Effector memory CD4-positive, alpha-beta T cell (primary cell): ENCODE data around the gene DNASE1L2.
A peak's percentile ranks its signal among the peaks of the same experiment; 100 is the strongest.
"Not testable (repeated sequence)": the region's sequence is repeated elsewhere in the genome, so short reads cannot be mapped to it uniquely, and the experiment has no call there.

Experiments used
- DNase-seq, 3 donors: peaks; one replicate each; pipeline ENCODE4 v3.0.0-alpha.2; 2020
- H3K27ac ChIP-seq: 2 replicates; pipeline ENCODE4 v1.7.0; 2013; ENCODE audit warnings: mild to moderate bottlenecking, low read length, moderate library complexity; ENCODE audit not compliant: insufficient read depth, poor library complexity, severe bottlenecking
- H3K27me3 ChIP-seq: replicated peaks from 2 replicates; pipeline ENCODE4 v1.7.0; 2013; ENCODE audit warnings: mild to moderate bottlenecking, low read length; ENCODE audit not compliant: insufficient read depth, control insufficient read depth, poor library complexity, severe bottlenecking
- H3K36me3 ChIP-seq: 2 replicates; pipeline ENCODE4 v1.7.0; 2013; ENCODE audit warnings: mild to moderate bottlenecking, low read length, moderate library complexity; ENCODE audit not compliant: control insufficient read depth, insufficient read depth
- H3K4me1 ChIP-seq: 2 replicates; pipeline ENCODE4 v1.7.0; 2013; ENCODE audit warnings: low read length, mild to moderate bottlenecking; ENCODE audit not compliant: control insufficient read depth, insufficient read depth, poor library complexity, severe bottlenecking
- H3K4me3 ChIP-seq: 2 replicates; pipeline ENCODE4 v1.7.0; 2013; ENCODE audit warnings: low read length, low read depth, mild to moderate bottlenecking; ENCODE audit not compliant: insufficient read depth, poor library complexity, severe bottlenecking
- H3K9me3 ChIP-seq: 2 replicates; pipeline ENCODE4 v1.7.0; 2013; ENCODE audit warnings: mild to moderate bottlenecking, low read length, moderate library complexity; ENCODE audit not compliant: control insufficient read depth

DNASE1L2 gene

DNA sequence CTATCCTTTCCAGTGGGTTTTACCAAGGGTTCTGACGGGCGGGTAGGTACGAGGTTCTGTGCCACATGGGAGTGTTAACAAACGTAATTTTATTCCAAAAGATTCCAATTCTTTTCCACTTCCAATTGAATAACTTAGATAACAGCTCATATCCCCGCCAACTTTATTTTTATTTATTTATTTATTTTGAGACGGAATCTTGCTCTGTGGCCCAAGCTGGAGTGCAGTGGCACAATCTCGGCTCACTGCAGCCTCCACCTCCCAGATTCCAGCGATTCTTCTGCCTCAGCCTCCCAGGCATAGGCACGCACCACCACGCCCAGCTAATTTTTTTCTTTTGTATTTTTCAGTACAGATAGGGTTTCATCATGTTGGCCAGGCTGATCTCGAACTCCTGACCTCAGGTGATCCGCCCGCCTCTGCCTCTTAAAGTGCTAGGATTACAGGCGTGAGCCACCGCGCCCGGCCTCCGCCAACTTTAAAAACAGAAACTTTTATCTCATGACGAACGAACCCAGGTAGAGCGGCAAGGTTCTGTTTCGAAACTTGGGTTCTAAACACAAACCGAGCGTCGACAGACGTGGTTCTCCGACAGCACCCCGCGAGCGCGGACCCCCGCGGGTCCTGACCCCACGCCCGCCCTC lies 14.5 kb downstream of the DNASE1L2 start:
- peaks cover 20% of the 10 kb centered on the region for H3K36me3 ChIP-seq
- peak; percentile 23 to 42 (median 34) for DNase-seq
- peak overlapping the region; percentile 61 for H3K27ac ChIP-seq
- no peaks in the 10 kb centered on the region for H3K27me3 ChIP-seq
- H3K9me3 ChIP-seq: no peaks in the 10 kb centered on the region
- H3K4me1 ChIP-seq: peaks cover 3% of the 10 kb centered on the region
- peak overlapping the region; percentile 50 for H3K4me3 ChIP-seq

DNA sequence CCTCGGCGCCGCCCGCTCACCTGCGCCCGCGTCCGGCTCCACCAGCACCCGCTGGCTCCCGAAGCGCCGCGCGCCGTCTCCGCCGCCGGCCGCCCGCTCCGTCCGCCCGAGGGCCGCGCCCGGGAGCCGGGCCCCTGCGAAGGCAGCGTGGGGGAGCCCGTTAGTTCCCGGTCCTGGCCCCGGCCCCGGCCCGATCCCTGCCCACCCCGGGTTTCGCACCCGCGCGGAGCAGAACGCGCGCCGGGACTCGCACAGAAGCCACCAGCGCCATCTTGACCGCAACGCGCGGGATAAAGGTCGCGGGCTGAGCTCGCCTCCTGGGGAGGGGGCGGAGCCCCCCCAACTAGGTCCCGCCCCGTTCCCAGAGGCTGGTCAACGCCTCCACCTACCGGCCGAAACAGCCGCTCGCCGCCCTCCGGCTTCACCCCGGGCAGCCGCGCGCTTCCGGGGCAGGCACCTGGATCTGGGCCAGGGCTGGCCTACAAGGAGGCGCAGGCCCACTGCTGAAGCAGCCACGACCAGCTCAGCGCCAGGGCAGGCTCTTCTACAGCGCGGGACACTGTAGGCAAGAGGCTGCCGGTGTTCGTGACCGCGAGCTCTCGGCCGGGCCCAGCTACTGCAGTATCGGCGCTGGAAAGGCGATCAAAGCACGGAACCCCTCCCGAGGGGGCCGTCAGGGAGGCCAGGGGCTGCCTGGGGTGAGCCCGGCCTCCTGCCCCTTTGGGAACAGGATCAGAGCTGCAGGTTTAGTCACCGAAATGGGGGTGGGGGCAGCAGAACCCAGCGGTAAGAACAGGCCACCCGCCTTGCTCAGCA lies 15.3 kb downstream of the DNASE1L2 start, which contains the start of gene ECI1:
Gene ECI1, minus strand, starts transcription at position 292 of the 816 bp plus-strand sequence. Its CDS starts 21 bp downstream, at position 271.
- Histone ChIP-seq H3K9me3 (no peaks in the 10 kb centered on the region), H3K4me1 (peaks cover 3% of the 10 kb centered on the region), H3K27ac (peak within 1 kb of the TSS; percentile 61), H3K27me3 (no peaks in the 10 kb centered on the region), H3K36me3 (peaks cover 20% of the 10 kb centered on the region), H3K4me3 (peak within 1 kb of the TSS; percentile 50)
- peak; percentile 64 to 79 (median 75) for DNase-seq

- H3K4me1 ChIP-seq: peaks cover 3% of the 10 kb centered on the region
- H3K27ac ChIP-seq: no peak overlapping the region
- no peak for DNase-seq
- no peaks in the 10 kb centered on the region for H3K9me3 ChIP-seq
- no peak overlapping the region for H3K4me3 ChIP-seq
- H3K36me3 ChIP-seq: peaks cover 30% of the 10 kb centered on the region
- no peaks in the 10 kb centered on the region for H3K27me3 ChIP-seq
Measured at GRCh38 chr16:2252806-2253148, 16.5 kb downstream of the DNASE1L2 start.

- Histone ChIP-seq H3K4me3 (no peak overlapping the region), H3K36me3 (peaks cover 35% of the 10 kb centered on the region), H3K4me1 (peaks cover 3% of the 10 kb centered on the region), H3K9me3 (no peaks in the 10 kb centered on the region), H3K27ac (no peak overlapping the region), H3K27me3 (no peaks in the 10 kb centered on the region)
- DNase-seq: no peak
Measured at GRCh38 chr16:2253293-2253692, 17.0 kb downstream of the DNASE1L2 start.

DNA sequence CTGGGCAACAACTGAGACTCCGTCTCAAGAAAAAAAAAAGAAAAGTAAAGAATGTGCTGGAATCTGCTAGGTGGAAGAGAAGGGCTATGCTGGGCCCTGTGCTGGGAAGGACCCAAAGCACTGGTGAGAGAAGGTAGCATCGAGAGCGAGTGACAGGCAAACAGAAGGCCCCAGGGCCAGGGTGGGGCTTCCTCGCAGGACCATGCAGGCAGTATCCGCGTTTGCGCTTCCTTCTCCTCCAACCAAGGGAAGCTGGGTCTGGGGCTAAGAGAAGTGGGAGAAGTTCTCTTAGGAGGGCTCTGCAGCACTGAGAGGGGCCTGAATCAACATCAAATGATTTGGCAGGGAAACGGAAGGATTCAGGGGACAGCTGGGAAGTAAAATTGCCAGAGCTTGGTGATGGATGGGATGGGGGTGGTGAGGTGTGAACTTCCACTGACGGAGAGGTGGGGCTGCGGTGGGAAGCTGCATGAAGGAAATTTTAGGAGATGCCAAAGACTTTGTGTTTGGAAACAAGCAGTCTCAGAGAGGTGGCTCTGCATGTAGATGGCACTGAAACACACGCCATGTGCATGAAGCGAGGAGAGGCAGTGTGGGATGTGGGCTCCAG lies 20.4 kb downstream of the DNASE1L2 start:
- Histone ChIP-seq H3K36me3 (peaks cover 57% of the 10 kb centered on the region), H3K4me3 (no peak overlapping the region), H3K27me3 (no peaks in the 10 kb centered on the region), H3K9me3 (no peaks in the 10 kb centered on the region), H3K4me1 (peaks cover 3% of the 10 kb centered on the region), H3K27ac (no peak overlapping the region)
- DNase-seq: no peak

GRCh38 chr16:2257726-2258125 lies 21.5 kb downstream of the DNASE1L2 start:
- H3K4me1 ChIP-seq: no peaks in the 10 kb centered on the region
- no peaks in the 10 kb centered on the region for H3K27me3 ChIP-seq
- H3K36me3 ChIP-seq: peaks cover 68% of the 10 kb centered on the region
- no peak overlapping the region for H3K4me3 ChIP-seq
- no peaks in the 10 kb centered on the region for H3K9me3 ChIP-seq
- DNase-seq: no peak
- H3K27ac ChIP-seq: no peak overlapping the region

GRCh38 chr16:2258530-2258929 lies 22.3 kb downstream of the DNASE1L2 start:
- not testable (repeated sequence) for H3K27me3 ChIP-seq, H3K4me1 ChIP-seq, H3K27ac ChIP-seq, DNase-seq, H3K9me3 ChIP-seq, H3K4me3 ChIP-seq
- peaks cover 76% of the 10 kb centered on the region for H3K36me3 ChIP-seq

GRCh38 chr16:2260250-2260649 lies 24.0 kb downstream of the DNASE1L2 start:
- H3K9me3 ChIP-seq: no peaks in the 10 kb centered on the region
- no peaks in the 10 kb centered on the region for H3K4me1 ChIP-seq
- peaks cover 77% of the 10 kb centered on the region for H3K36me3 ChIP-seq
- no peak for DNase-seq
- H3K27ac ChIP-seq: no peak overlapping the region
- no peak overlapping the region for H3K4me3 ChIP-seq
- no peaks in the 10 kb centered on the region for H3K27me3 ChIP-seq

- H3K27ac ChIP-seq, H3K9me3 ChIP-seq, H3K4me3 ChIP-seq, DNase-seq, H3K4me1 ChIP-seq, H3K27me3 ChIP-seq: not testable (repeated sequence)
- peaks cover 50% of the 10 kb centered on the region for H3K36me3 ChIP-seq
Measured at GRCh38 chr16:2263026-2263425, 26.8 kb downstream of the DNASE1L2 start.

DNA sequence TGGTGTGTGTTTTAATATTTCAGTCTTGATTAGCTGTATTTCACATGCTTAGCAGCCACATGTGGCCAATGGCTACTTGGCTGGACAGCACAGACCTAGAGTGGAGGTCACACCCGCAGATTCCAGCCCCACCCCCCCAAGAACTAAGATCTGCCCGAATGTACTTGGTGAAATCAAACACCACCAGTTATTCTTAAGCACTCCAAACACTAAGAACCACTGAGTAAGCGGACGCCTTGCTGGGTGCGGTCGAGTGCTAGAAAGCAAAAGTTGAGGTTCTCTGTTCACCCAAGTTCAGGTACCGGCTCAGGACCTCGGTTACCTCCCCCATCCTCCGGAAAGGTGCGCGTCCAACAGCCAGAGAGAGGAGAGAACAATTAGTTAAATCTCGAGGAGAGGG lies 30.6 kb downstream of the DNASE1L2 start:
- Histone ChIP-seq H3K4me1 (peaks cover 16% of the 10 kb centered on the region), H3K4me3 (peak overlapping the region; percentile 11)
- peak in 1 of 3 donors; percentile 15 for DNase-seq

More for the DNA sequence above, 30.6 kb downstream of the DNASE1L2 start:
- not testable (repeated sequence) for H3K9me3 ChIP-seq, H3K27me3 ChIP-seq
- peaks cover 23% of the 10 kb centered on the region for H3K36me3 ChIP-seq
- H3K27ac ChIP-seq: peak overlapping the region; percentile 94
